H1 (cell line): Measurements from ENCODE around the gene PTCH2. TPM values are rescaled to one million over a fixed set of nuclear protein-coding genes. Genes with fewer than 3 reads are reported as not detected.
A peak's percentile ranks its signal among the peaks of the same experiment; 100 is the strongest.

ENCODE experiments used
- CTCF ChIA-PET: fragments of 300-600 bp; sonication (Branson Sonifier 250); formaldehyde crosslinking; loops from one replicate; lab custom pipeline; 2021; ENCODE audit not compliant: partially characterized antibody; lab: Charles Lee
- POLR2A ChIA-PET: fragments of 300-600 bp; sonication (Branson Sonifier 250); formaldehyde crosslinking; loops from one replicate; lab custom pipeline; 2021; ENCODE audit warnings: inconsistent platforms; ENCODE audit not compliant: partially characterized antibody; lab: Charles Lee
- DNase-seq, 2 experiments: peaks; one replicate each; pipeline versions ENCODE4 v3.0.0 to v3.0.0-alpha.2; 2010 to 2022; ENCODE audit warnings: low spot score in 2 of 2, low read depth in 1 of 2, mixed read lengths in 1 of 2
- FAIRE-seq: peaks from 2 replicates; lab custom pipeline; 2011; peaks lifted over from hg19 to GRCh38; lab: Jason Lieb, UNC
- H2AFZ ChIP-seq: 2 replicates; pipeline ENCODE4 v1.8.1; 2012; ENCODE audit warnings: low read length, inconsistent platforms
- H2AK5ac ChIP-seq: 2 replicates; pipeline ENCODE4 v1.6.1; 2013; ENCODE audit warnings: low read depth, low read length
- H2BK120ac ChIP-seq: replicated peaks from 2 replicates; pipeline ENCODE3; 2013; ENCODE audit warnings: low read depth, low read length, inconsistent platforms
- H2BK12ac ChIP-seq: 2 replicates; pipeline ENCODE4 v1.6.1; 2013; ENCODE audit warnings: low read depth, low read length
- H2BK15ac ChIP-seq: 2 replicates; pipeline ENCODE4 v1.6.1; 2013; ENCODE audit warnings: low read length
- H2BK20ac ChIP-seq: 2 replicates; pipeline ENCODE4 v1.6.1; 2013; ENCODE audit warnings: low read length
- H2BK5ac ChIP-seq: 2 replicates; pipeline ENCODE4 v1.6.1; 2013; ENCODE audit warnings: low read depth, low read length
- H3K14ac ChIP-seq: 2 replicates; pipeline ENCODE4 v1.6.1; 2013; ENCODE audit warnings: inconsistent platforms; ENCODE audit not compliant: insufficient read length
- H3K18ac ChIP-seq: 2 replicates; pipeline ENCODE4 v1.6.1; 2013; ENCODE audit warnings: low read length; ENCODE audit errors: extremely low read depth
- H3K23ac ChIP-seq: 2 replicates; pipeline ENCODE4 v1.6.1; 2013; ENCODE audit warnings: inconsistent platforms; ENCODE audit not compliant: insufficient read length
- H3K23me2 ChIP-seq: 2 replicates; pipeline ENCODE4 v1.6.1; 2013; ENCODE audit warnings: low read depth, low read length
- H3K27ac ChIP-seq: 2 replicates; pipeline ENCODE4 v1.6.1; 2011; ENCODE audit warnings: low read depth, low read length, inconsistent platforms
- H3K27me3 ChIP-seq, 4 experiments: replicated peaks in 1 of 4; 1 replicate in 1 of 4; 2 replicates in 3 of 4; pipeline versions ENCODE4 v1.6.1 to v1.8.1; 2011 to 2013; ENCODE audit warnings: low read length in 3 of 4, mild to moderate bottlenecking in 3 of 4, inconsistent platforms in 2 of 4, mixed read lengths in 2 of 4, moderate library complexity in 1 of 4; ENCODE audit not compliant: control insufficient read depth in 3 of 4, insufficient read depth in 3 of 4; ENCODE audit errors: extremely low read depth in 1 of 4
- H3K36me3 ChIP-seq, 4 experiments: 2 replicates each; pipeline versions ENCODE4 v1.6.1 to v1.8.1; 2011 to 2013; ENCODE audit warnings: mild to moderate bottlenecking in 4 of 4, low read length in 3 of 4, moderate library complexity in 2 of 4, control low read depth in 1 of 4, inconsistent platforms in 1 of 4; ENCODE audit not compliant: insufficient read depth in 4 of 4, control insufficient read depth in 2 of 4
- H3K4ac ChIP-seq: replicated peaks from 2 replicates; pipeline ENCODE3; 2013; ENCODE audit warnings: low read length, low read depth, mixed read lengths, inconsistent platforms; ENCODE audit not compliant: insufficient read length
- H3K4me1 ChIP-seq, 4 experiments: replicated peaks in 1 of 4; 1 replicate in 1 of 4; 2 replicates in 3 of 4; pipeline versions ENCODE4 v1.6.1 to v1.8.1; 2011 to 2013; ENCODE audit warnings: low read length in 3 of 4, inconsistent platforms in 2 of 4, mixed read lengths in 1 of 4; ENCODE audit not compliant: insufficient read depth in 4 of 4, control insufficient read depth in 3 of 4
- H3K4me2 ChIP-seq, 2 experiments: 2 replicates each; pipeline versions ENCODE4 v1.6.1 to v1.8.1; 2011 to 2013; ENCODE audit warnings: low read depth in 2 of 2, low read length in 2 of 2, control low read depth in 1 of 2, inconsistent platforms in 1 of 2, mild to moderate bottlenecking in 1 of 2; ENCODE audit not compliant: insufficient read depth in 1 of 2
- H3K4me3 ChIP-seq, 4 experiments: fragments of 200-600, 300-600 bp in 1 of 4; sonication (generic), shearing (Covaris generic), sonication (Bioruptor Twin) in 1 of 4; 2 replicates each; pipeline versions ENCODE4 v1.5.1 to v1.8.1; 2011 to 2016; ENCODE audit warnings: low read length in 4 of 4, low read depth in 3 of 4, control low read depth in 2 of 4, inconsistent platforms in 2 of 4, mild to moderate bottlenecking in 2 of 4, mixed read lengths in 1 of 4, moderate library complexity in 1 of 4; ENCODE audit not compliant: insufficient read depth in 2 of 4; ENCODE audit errors: extremely low read depth in 1 of 4
- H3K56ac ChIP-seq: replicated peaks from 2 replicates; pipeline ENCODE3; 2013; ENCODE audit warnings: low read depth, mild to moderate bottlenecking, mixed read lengths, low read length, inconsistent platforms; ENCODE audit not compliant: insufficient read length
- H3K79me1 ChIP-seq: 2 replicates; pipeline ENCODE4 v1.6.1; 2013; ENCODE audit warnings: low read depth, low read length, control low read depth
- H3K79me2 ChIP-seq, 2 experiments: 2 replicates each; pipeline versions ENCODE4 v1.6.1 to v1.8.1; 2012 to 2013; ENCODE audit warnings: low read length in 2 of 2, mild to moderate bottlenecking in 2 of 2, inconsistent platforms in 1 of 2; ENCODE audit not compliant: insufficient read depth in 2 of 2, control insufficient read depth in 1 of 2
- H3K9ac ChIP-seq, 4 experiments: replicated peaks in 1 of 4; 1 replicate in 1 of 4; 2 replicates in 3 of 4; pipeline versions ENCODE4 v1.6.1 to v1.8.1; 2011 to 2013; ENCODE audit warnings: low read depth in 3 of 4, low read length in 3 of 4, control low read depth in 2 of 4, mild to moderate bottlenecking in 2 of 4, moderate library complexity in 2 of 4, inconsistent platforms in 1 of 4; ENCODE audit errors: extremely low read depth in 1 of 4
- H3K9me3 ChIP-seq, 2 experiments: 2 replicates each; pipeline versions ENCODE4 v1.6.1 to v1.8.1; 2012 to 2013; ENCODE audit warnings: mild to moderate bottlenecking in 2 of 2, moderate library complexity in 2 of 2, control low read depth in 1 of 2, inconsistent platforms in 1 of 2, low read depth in 1 of 2, low read length in 1 of 2, mixed read lengths in 1 of 2; ENCODE audit not compliant: insufficient read depth in 2 of 2
- H4K20me1 ChIP-seq, 2 experiments: replicated peaks in 1 of 2; 2 replicates each; pipeline versions ENCODE3 to v1.8.1; 2011 to 2013; ENCODE audit warnings: inconsistent platforms in 2 of 2, low read length in 2 of 2, mild to moderate bottlenecking in 1 of 2; ENCODE audit not compliant: insufficient read depth in 2 of 2, control insufficient read depth in 1 of 2
- H4K5ac ChIP-seq: 2 replicates; pipeline ENCODE4 v1.6.1; 2013; ENCODE audit warnings: low read length, low read depth, mixed read lengths, inconsistent platforms; ENCODE audit not compliant: insufficient read length
- H4K8ac ChIP-seq: 2 replicates; pipeline ENCODE4 v1.8.0; 2013; ENCODE audit warnings: mild to moderate bottlenecking, moderate library complexity, low read length, inconsistent platforms; ENCODE audit not compliant: insufficient read depth; ENCODE audit errors: extremely low read depth
- H4K91ac ChIP-seq: replicated peaks from 2 replicates; pipeline ENCODE3; 2013; ENCODE audit warnings: low read length, mixed read lengths, inconsistent platforms; ENCODE audit not compliant: insufficient read length
- POLR2A ChIP-seq, 2 experiments: IDR thresholded peaks; 1 replicate in 1 of 2; 2 replicates in 1 of 2; pipeline ENCODE4 v1.6.1; 2011; ENCODE audit warnings: low read depth in 2 of 2, low read length in 2 of 2, mild to moderate bottlenecking in 2 of 2; ENCODE audit errors: control extremely low read depth in 1 of 2
- SP4 ChIP-seq: IDR thresholded peaks from 2 replicates; pipeline ENCODE4 v1.6.1; 2012; ENCODE audit warnings: low read length, inconsistent platforms
- WGBS, 2 experiments: shearing (Covaris generic) in 1 of 2; methylation state at CpG; one replicate each; pipeline versions ENCODE4 v1.1.6 to v1.1.7; 2013 to 2015; ENCODE audit warnings: low lambda C conversion rate in 2 of 2, mixed read lengths in 2 of 2, inconsistent platforms in 1 of 2, low coverage in 1 of 2, missing lambda C conversion rate in 1 of 2; ENCODE audit not compliant: insufficient replicate concordance in 2 of 2, insufficient coverage in 1 of 2, insufficient read length in 1 of 2; ENCODE audit errors: extremely low coverage in 1 of 2, missing lambda C conversion rate in 1 of 2; 5-methylcytosine and 5-hydroxymethylcytosine counted together
- polyA plus RNA-seq, 7 experiments: library from polyadenylated mRNA; depleted of rRNA in 3 of 7; stranded (reverse) in 5 of 7; unstranded in 2 of 7; fragments of >200 nt in 5 of 7; fragments of 200-250 nt in 2 of 7; gene quantifications; 1 replicate in 5 of 7; 2 replicates in 1 of 7; 4 replicates in 1 of 7; pipeline versions ENCODE4 v1.2.1 to v1.2.3, GENCODE V29; 2011 to 2013; ENCODE audit warnings: missing spikeins in 2 of 7, mixed read lengths in 2 of 7
- total RNA-seq: library from RNA; stranded (reverse); fragmentation: NEBNext Ultra II Directional; extraction: Animal tissue kit (Norgen Biotek cat#: 25700); gene quantifications from 2 replicates; pipeline ENCODE4 v1.2.1, GENCODE V29; 2021
- TF ChIP-seq, protein P1 (sequence below), 3 experiments: IDR thresholded peaks; 1 replicate in 2 of 3; 2 replicates in 1 of 3; pipeline versions ENCODE4 v1.5.1 to v1.6.1; 2011; ENCODE audit warnings: low read length in 3 of 3, mild to moderate bottlenecking in 3 of 3, inconsistent platforms in 2 of 3, low read depth in 1 of 3, moderate library complexity in 1 of 3; ENCODE audit not compliant: insufficient read depth in 1 of 3; ENCODE audit errors: control extremely low read depth in 1 of 3

PTCH2 gene
- total and polyA plus RNA-seq, 2 of the 8 experiments (the other 6 are each of a cell fraction or from before 2014, with no cell fraction given), result 0.35 to 1.2 TPM

DNA sequence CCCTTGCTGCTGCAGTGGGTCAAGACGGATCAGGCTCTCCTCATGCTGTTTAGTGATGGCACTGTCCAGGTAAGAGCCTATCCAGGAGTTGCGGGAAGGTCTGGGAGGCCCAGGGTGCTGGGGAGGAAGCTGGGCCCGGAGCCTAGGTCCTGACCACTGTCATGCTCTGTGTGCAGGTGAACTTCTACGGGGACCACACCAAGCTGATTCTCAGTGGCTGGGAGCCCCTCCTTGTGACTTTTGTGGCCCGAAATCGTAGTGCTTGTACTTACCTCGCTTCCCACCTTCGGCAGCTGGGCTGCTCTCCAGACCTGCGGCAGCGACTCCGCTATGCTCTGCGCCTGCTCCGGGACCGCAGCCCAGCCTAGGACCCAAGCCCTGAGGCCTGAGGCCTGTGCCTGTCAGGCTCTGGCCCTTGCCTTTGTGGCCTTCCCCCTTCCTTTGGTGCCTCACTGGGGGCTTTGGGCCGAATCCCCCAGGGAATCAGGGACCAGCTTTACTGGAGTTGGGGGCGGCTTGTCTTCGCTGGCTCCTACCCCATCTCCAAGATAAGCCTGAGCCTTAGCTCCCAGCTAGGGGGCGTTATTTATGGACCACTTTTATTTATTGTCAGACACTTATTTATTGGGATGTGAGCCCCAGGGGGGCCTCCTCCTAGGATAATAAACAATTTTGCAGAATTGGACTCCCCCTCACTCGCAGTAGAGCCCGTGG lies 37.6 kb downstream of the PTCH2 start:
- Histone ChIP-seq H3K9ac (no peak overlapping the region), H4K5ac (no peak overlapping the region), H3K4me1 (peaks cover 10 to 41% (median 29%) of the 10 kb centered on the region in 4 experiments), H3K79me2 (no peaks in the 10 kb centered on the region), H2BK20ac (no peak overlapping the region), H2BK5ac (peak overlapping the region; percentile 44; the same call in 1 of the 2 replicates), H3K27ac (no peak overlapping the region), H3K4me3 (no peak overlapping the region), H2AK5ac (0 out of 2 replicates have a peak overlapping the region, but pooled peaks have one; percentile 19), H3K23ac (no peak overlapping the region), H3K27me3 (peaks cover 0 to 5% (median 0%) of the 10 kb centered on the region in 4 experiments; a peak in 2 of 7 replicates), H3K23me2 (peaks cover 4% of the 10 kb centered on the region; the same call in 1 of the 2 replicates), H2AFZ (no peak overlapping the region), H4K20me1 (peaks cover 0 to 9% of the 10 kb centered on the region in 2 experiments), H3K79me1 (no peaks in the 10 kb centered on the region), H3K36me3 (peaks cover 0 to 16% (median 10%) of the 10 kb centered on the region in 4 experiments; a peak in 5 of 8 replicates), H4K8ac (no peak overlapping the region; the same call in 1 of the 2 replicates), H2BK12ac (no peak overlapping the region), H3K18ac (no peak overlapping the region), H3K56ac (no peak overlapping the region), H2BK120ac (no peak overlapping the region), H3K14ac (no peak overlapping the region), H2BK15ac (no peak overlapping the region), H3K9me3 (no peaks in the 10 kb centered on the region), H3K4me2 (no peak overlapping the region), H3K4ac (no peak overlapping the region), H4K91ac (no peak overlapping the region)
- ChIA-PET CTCF (interaction anchor here (0.5 to 5.4 kb wide), 12 partner anchors 9 to 181 kb away, joined by 3 to 37 read pairs (median 8); partner anchors contain the start of genes BEST4, EIF2B3 and RNU5D-1), POLR2A (interaction anchor here (1.2 to 19.2 kb wide), 10 partner anchors 9 to 84 kb away, joined by 5 to 547 read pairs (median 17); partner anchors contain the start of genes BEST4, RNU5D-1 and RPS8)
- DNase-seq (no peak), FAIRE-seq (no peak)
- 94% methylated on average over 20 of the region's 20 CpGs; no CpG with 5 or more reads in 1 of the 2 experiments for WGBS, 2 experiments
- no peak for TF ChIP-seq SP4
- TF ChIP-seq POLR2A (IDR thresholded peaks at IDR 0.05; ENCODE audit: control extremely low read depth in 1 of 2, low read depth in 2 of 2, low read length in 2 of 2), result peak in 1 of 2 experiments; percentile 37; a peak in 1 of 3 replicates
- TF ChIP-seq, protein P1, sequence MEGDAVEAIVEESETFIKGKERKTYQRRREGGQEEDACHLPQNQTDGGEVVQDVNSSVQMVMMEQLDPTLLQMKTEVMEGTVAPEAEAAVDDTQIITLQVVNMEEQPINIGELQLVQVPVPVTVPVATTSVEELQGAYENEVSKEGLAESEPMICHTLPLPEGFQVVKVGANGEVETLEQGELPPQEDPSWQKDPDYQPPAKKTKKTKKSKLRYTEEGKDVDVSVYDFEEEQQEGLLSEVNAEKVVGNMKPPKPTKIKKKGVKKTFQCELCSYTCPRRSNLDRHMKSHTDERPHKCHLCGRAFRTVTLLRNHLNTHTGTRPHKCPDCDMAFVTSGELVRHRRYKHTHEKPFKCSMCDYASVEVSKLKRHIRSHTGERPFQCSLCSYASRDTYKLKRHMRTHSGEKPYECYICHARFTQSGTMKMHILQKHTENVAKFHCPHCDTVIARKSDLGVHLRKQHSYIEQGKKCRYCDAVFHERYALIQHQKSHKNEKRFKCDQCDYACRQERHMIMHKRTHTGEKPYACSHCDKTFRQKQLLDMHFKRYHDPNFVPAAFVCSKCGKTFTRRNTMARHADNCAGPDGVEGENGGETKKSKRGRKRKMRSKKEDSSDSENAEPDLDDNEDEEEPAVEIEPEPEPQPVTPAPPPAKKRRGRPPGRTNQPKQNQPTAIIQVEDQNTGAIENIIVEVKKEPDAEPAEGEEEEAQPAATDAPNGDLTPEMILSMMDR (IDR thresholded peaks at IDR 0.05; ENCODE audit: control extremely low read depth in 1 of 3, insufficient read depth in 1 of 3, low read depth in 1 of 3, low read length in 3 of 3), result peak in 2 of 3 experiments; percentile 7 to 11; a peak in 1 of 4 replicates
